ENCODE results near the gene TAMM41. TPM values are rescaled to one million over a fixed set of nuclear protein-coding genes. Genes with fewer than 3 reads are reported as not detected.
"Not testable (repeated sequence)": the region's sequence is repeated elsewhere in the genome, so short reads cannot be mapped to it uniquely, and the experiment has no call there.

Gene TAMM41, protein sequence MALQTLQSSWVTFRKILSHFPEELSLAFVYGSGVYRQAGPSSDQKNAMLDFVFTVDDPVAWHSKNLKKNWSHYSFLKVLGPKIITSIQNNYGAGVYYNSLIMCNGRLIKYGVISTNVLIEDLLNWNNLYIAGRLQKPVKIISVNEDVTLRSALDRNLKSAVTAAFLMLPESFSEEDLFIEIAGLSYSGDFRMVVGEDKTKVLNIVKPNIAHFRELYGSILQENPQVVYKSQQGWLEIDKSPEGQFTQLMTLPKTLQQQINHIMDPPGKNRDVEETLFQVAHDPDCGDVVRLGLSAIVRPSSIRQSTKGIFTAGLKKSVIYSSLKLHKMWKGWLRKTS
- total RNA-seq (2022), result 22.8 and 26.3 TPM in 2 replicates
- percentile 81 among the genes with signal in this experiment for Bru-seq, nascent RNA
- percentile 81 among the genes with signal in this experiment for BruChase-seq, experiment 1, labeled RNA remaining after a 6-hour chase
- percentile 90 among the genes with signal in this experiment for BruChase-seq, experiment 2, labeled RNA remaining after a 2-hour chase
- long read RNA-seq, transcript TAMM41-206 (8 exons, 1,213 nt), result major isoform, 8 of 17 reads
- long read RNA-seq, partial matches to known transcripts, result 2 of 17 reads
- long read RNA-seq, other reads (novel, unspliced or antisense), result 6 of 17 reads

DNA sequence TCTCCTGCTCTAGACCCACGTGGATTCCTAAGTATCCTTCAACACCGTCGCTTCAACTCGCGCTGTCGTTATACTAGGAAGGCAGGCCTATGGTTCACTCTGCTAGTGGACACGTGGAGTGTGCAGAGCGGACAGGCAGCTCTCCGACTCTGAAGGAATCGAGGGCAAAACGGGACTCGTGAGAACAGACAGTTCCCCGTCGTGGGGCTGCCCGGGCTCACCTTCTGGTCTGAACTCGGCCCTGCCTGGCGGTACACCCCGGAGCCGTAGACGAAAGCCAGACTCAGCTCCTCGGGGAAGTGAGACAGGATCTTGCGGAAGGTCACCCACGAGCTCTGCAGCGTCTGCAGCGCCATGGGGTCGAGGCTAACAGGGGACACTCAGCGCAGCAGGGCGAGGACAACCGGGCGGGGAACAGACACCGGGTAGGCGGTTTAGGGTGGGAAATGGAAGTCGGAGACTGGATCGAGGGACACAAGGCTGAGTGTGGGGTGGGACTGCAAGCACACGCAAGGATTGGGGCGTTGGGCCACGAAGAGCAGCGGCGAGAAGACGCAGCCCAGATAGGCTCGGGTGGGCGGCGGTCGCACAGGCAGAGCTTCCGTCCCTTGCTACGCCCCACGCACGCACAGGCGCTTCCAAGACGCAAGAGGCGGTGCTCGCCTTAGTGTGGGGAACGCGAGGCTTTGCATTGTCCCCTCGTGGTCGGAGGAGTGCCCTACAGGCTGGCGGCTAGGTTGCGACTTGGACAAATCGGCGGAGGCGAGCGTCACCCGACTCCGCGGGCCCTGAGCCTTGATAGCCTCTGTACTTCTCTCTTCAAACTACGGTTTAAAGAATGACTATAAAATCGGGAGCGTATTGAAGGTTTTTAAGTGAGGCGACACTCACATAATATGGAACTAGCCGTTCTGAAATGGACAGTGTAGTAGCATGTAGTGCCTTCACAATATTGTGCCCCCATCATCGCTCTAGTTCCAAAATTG, at the start of gene TAMM41:
TSS of gene TAMM41 (minus strand) at position 605 of the 986 bp plus-strand sequence. CDS start at position 356, 249 bp downstream.
- peaks cover 21% of the 10 kb centered on the region for H3K27me3 Mint-ChIP-seq (ENCODE audit: unreplicated experiment)
- H3K4me3 Mint-ChIP-seq (ENCODE audit: low read depth, unreplicated experiment), result peak within 1 kb of the TSS; percentile 100
- CTCF ChIA-PET, result no interaction called here
- peaks cover 18% of the 10 kb centered on the region for H3K36me3 Mint-ChIP-seq (ENCODE audit: insufficient read depth, unreplicated experiment)
- TF ChIP-seq, protein P1, sequence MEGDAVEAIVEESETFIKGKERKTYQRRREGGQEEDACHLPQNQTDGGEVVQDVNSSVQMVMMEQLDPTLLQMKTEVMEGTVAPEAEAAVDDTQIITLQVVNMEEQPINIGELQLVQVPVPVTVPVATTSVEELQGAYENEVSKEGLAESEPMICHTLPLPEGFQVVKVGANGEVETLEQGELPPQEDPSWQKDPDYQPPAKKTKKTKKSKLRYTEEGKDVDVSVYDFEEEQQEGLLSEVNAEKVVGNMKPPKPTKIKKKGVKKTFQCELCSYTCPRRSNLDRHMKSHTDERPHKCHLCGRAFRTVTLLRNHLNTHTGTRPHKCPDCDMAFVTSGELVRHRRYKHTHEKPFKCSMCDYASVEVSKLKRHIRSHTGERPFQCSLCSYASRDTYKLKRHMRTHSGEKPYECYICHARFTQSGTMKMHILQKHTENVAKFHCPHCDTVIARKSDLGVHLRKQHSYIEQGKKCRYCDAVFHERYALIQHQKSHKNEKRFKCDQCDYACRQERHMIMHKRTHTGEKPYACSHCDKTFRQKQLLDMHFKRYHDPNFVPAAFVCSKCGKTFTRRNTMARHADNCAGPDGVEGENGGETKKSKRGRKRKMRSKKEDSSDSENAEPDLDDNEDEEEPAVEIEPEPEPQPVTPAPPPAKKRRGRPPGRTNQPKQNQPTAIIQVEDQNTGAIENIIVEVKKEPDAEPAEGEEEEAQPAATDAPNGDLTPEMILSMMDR (IDR thresholded peaks at IDR 0.05; ENCODE audit: unreplicated experiment), result peak; percentile 53
- peak within 1 kb of the TSS; percentile 96 for H3K27ac Mint-ChIP-seq (ENCODE audit: unreplicated experiment)
- DNase-seq, result peak; percentile 89
- H3K9me3 Mint-ChIP-seq (ENCODE audit: low read depth, unreplicated experiment), result no peaks in the 10 kb centered on the region
- H3K4me1 Mint-ChIP-seq (ENCODE audit: low read depth, unreplicated experiment), result peaks cover 12% of the 10 kb centered on the region
- no TSS peak for BruUV-seq (replicated peaks)
- intact Hi-C loops (cut with micrococcal nuclease; ENCODE audit: unreplicated experiment), result no loop called here

DNA sequence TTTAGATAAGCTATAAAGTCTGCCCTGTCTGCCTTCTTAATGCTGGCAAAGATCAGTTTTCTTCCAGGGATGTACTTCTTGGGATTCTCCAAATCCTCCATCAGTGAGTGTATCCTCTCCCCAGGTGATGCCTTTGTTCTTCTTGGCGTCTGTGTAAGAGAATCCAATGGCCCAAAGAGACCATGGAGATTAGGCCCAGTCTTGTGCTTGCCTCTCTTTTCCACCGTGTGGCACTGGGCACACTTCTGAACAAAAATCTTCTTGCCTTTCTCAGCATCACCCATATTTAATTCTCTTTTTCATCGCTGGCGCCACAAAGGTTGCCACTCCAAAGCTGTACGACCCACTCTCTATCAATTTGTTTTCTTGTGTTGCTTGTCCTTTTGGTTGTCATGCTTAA, 32.2 kb upstream of the TAMM41 start:
- Mint-ChIP-seq H3K4me3 (ENCODE audit: low read depth, unreplicated experiment) (no peak overlapping the region), H3K9me3 (ENCODE audit: low read depth, unreplicated experiment) (no peaks in the 10 kb centered on the region), H3K36me3 (ENCODE audit: insufficient read depth, unreplicated experiment) (no peaks in the 10 kb centered on the region), H3K4me1 (ENCODE audit: low read depth, unreplicated experiment) (no peaks in the 10 kb centered on the region), H3K27ac (ENCODE audit: unreplicated experiment) (no peak overlapping the region), H3K27me3 (ENCODE audit: unreplicated experiment) (peaks cover 42% of the 10 kb centered on the region)
- TF ChIP-seq, protein P1 (IDR thresholded peaks at IDR 0.05; ENCODE audit: unreplicated experiment), result no peak
- BruUV-seq (replicated peaks), result no TSS peak
- CTCF ChIA-PET, result no interaction called here
- DNase-seq, result no peak
- intact Hi-C loops (cut with micrococcal nuclease; ENCODE audit: unreplicated experiment), result loop anchor here (5.0 kb wide), 1 partner anchor 173 kb away; no protein-coding TSS in a partner anchor

DNA sequence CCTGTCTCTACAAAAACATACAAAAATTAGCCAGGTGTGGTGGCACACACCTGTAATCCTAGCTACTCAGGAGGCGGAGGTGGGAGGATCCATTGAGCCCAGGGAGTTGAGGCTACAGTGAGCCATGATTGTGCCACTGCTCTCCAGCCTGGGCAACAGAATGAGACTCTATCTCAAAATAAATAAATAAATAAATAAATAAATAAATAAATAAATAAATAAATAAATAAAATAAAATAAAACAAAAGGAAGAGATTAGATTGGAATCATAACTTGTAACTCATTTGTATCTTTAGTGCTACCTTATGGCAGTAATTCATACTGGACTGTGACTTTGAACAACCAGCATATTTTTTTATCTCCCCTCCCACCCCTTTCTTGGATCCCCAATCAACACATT, 28.0 kb upstream of the TAMM41 start:
- H3K9me3 Mint-ChIP-seq (ENCODE audit: low read depth, unreplicated experiment); H3K36me3 Mint-ChIP-seq (ENCODE audit: insufficient read depth, unreplicated experiment); H3K4me3 Mint-ChIP-seq (ENCODE audit: low read depth, unreplicated experiment); CTCF ChIA-PET; BruUV-seq (replicated peaks); H3K27ac Mint-ChIP-seq (ENCODE audit: unreplicated experiment); H3K4me1 Mint-ChIP-seq (ENCODE audit: low read depth, unreplicated experiment); DNase-seq: not testable (repeated sequence)
- peaks cover 50% of the 10 kb centered on the region for H3K27me3 Mint-ChIP-seq (ENCODE audit: unreplicated experiment)
- intact Hi-C loops (cut with micrococcal nuclease; ENCODE audit: unreplicated experiment), result loop anchor here (5.0 kb wide), 1 partner anchor 178 kb away; no protein-coding TSS in a partner anchor

DNA sequence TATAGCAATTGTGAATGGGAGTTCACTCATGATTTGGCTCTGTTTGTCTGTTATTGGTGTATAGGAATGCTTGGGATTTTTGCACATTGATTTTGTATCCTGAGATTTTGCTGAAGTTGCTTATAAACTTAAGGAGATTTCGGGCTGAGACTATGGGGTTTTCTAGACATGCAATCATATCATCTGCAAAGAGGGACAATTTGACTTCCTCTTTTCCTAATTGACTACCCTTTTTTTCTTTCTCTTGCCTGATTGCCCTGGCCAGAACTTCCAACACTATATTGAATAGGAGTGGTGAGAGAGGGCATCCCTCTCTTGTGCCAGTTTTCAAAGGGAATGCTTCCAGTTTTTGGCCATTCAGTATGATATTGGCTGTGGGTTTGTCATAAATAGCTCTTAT, 17.1 kb upstream of the TAMM41 start:
- peaks cover 62% of the 10 kb centered on the region for H3K27me3 Mint-ChIP-seq (ENCODE audit: unreplicated experiment)
- CTCF ChIA-PET; H3K36me3 Mint-ChIP-seq (ENCODE audit: insufficient read depth, unreplicated experiment); DNase-seq; BruUV-seq (replicated peaks); H3K4me1 Mint-ChIP-seq (ENCODE audit: low read depth, unreplicated experiment); H3K9me3 Mint-ChIP-seq (ENCODE audit: low read depth, unreplicated experiment); intact Hi-C loops (cut with micrococcal nuclease; ENCODE audit: unreplicated experiment); H3K4me3 Mint-ChIP-seq (ENCODE audit: low read depth, unreplicated experiment); H3K27ac Mint-ChIP-seq (ENCODE audit: unreplicated experiment): not testable (repeated sequence)

DNA sequence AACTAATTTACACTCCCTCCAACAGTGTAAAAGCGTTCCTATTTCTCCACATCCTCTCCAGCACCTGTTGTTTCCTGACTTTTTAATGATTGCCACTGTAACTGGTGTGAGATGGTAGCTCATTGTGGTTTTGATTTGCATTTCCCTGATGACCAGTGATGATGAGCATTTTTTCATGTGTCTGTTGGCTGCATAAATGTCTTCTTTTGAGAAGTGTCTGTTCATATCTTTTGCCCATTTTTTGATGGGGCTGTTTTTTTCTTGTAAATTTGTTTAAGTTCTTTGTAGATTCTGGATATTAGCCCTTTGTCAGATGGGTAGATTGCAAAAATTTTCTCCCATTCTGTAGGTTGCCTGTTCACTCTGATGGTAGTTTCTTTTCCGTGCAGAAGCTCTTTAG, 15.9 kb upstream of the TAMM41 start:
- H3K27me3 Mint-ChIP-seq (ENCODE audit: unreplicated experiment), result peaks cover 74% of the 10 kb centered on the region
- H3K36me3 Mint-ChIP-seq (ENCODE audit: insufficient read depth, unreplicated experiment); intact Hi-C loops (cut with micrococcal nuclease; ENCODE audit: unreplicated experiment); H3K4me3 Mint-ChIP-seq (ENCODE audit: low read depth, unreplicated experiment); CTCF ChIA-PET; DNase-seq; H3K27ac Mint-ChIP-seq (ENCODE audit: unreplicated experiment); H3K9me3 Mint-ChIP-seq (ENCODE audit: low read depth, unreplicated experiment); H3K4me1 Mint-ChIP-seq (ENCODE audit: low read depth, unreplicated experiment); BruUV-seq (replicated peaks): not testable (repeated sequence)

DNA sequence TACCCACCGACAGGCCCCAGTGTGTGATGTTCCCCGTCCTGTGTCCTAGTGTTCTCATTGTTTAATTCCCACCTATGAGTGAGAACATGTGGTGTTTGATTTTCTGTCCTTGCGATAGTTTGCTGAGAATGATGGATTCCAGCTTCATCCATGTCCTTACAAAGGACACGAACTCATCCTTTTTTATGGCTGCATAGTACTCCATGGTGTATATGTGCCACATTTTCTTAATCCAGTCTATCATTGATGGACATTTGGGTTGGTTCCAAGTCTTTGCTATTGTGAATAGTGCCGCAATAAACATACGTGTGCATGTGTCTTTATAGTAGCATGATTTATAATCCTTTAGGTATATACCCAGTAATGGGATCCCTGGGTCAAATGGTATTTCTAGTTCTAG, 15.5 kb upstream of the TAMM41 start:
- H3K4me3 Mint-ChIP-seq (ENCODE audit: low read depth, unreplicated experiment); H3K27ac Mint-ChIP-seq (ENCODE audit: unreplicated experiment); intact Hi-C loops (cut with micrococcal nuclease; ENCODE audit: unreplicated experiment); H3K36me3 Mint-ChIP-seq (ENCODE audit: insufficient read depth, unreplicated experiment); BruUV-seq (replicated peaks); H3K9me3 Mint-ChIP-seq (ENCODE audit: low read depth, unreplicated experiment); H3K4me1 Mint-ChIP-seq (ENCODE audit: low read depth, unreplicated experiment); DNase-seq: not testable (repeated sequence)
- peaks cover 75% of the 10 kb centered on the region for H3K27me3 Mint-ChIP-seq (ENCODE audit: unreplicated experiment)
- CTCF ChIA-PET, result interaction anchor here (0.6 kb wide), 1 partner anchor 484 kb away, joined by 3 read pairs; no protein-coding TSS in a partner anchor

DNA sequence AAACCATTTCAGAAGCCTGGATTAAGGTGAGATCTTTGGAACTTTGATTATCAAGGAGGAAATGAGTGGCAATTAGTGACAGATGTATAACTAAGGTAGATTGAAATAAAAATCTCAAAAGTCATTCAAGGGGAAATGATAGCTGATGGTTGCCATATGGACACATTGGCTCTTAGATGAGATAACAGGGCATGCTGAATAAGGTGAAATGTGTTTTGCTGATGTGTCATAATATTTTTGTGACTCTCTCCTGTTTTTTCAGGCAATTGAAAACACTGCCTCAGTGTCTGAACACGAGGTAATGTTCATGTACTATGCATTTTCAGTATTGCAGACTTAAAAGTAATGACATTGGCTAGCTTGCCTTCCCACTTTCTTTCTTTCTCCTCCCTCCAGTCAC, 13.5 kb upstream of the TAMM41 start:
- intact Hi-C loops (cut with micrococcal nuclease; ENCODE audit: unreplicated experiment); DNase-seq; H3K4me1 Mint-ChIP-seq (ENCODE audit: low read depth, unreplicated experiment); H3K36me3 Mint-ChIP-seq (ENCODE audit: insufficient read depth, unreplicated experiment); CTCF ChIA-PET; H3K4me3 Mint-ChIP-seq (ENCODE audit: low read depth, unreplicated experiment); BruUV-seq (replicated peaks); H3K9me3 Mint-ChIP-seq (ENCODE audit: low read depth, unreplicated experiment); H3K27ac Mint-ChIP-seq (ENCODE audit: unreplicated experiment): not testable (repeated sequence)
- peaks cover 56% of the 10 kb centered on the region for H3K27me3 Mint-ChIP-seq (ENCODE audit: unreplicated experiment)
